ENCODE data around the gene INSL3. TPM values are rescaled to one million over a fixed set of nuclear protein-coding genes. Genes with fewer than 3 reads are reported as not detected.
"Not testable (repeated sequence)": the region's sequence is repeated elsewhere in the genome, so short reads cannot be mapped to it uniquely, and the experiment has no call there.

Gene INSL3
- total RNA-seq, 1 donor from 2014 or later, result not detected

GRCh38 chr19:17787274-17787913, 33.9 kb downstream of the INSL3 start:
- TF ChIP-seq POLR2AphosphoS5 (IDR thresholded peaks at IDR 0.05; ENCODE audit: insufficient read depth in 1 of 2, low read depth in 1 of 2) (no peak), CTCF (IDR thresholded peaks at IDR 0.05) (no peak), POLR2A (IDR thresholded peaks at IDR 0.05) (no peak)
- DNase-seq (ENCODE audit: extremely low spot score in 2 of 2), result no peak
- H3K9me3 ChIP-seq, result no peaks in the 10 kb centered on the region
- intact Hi-C loops (cut with DNase I), result no loop called here
- no peak overlapping the region for H3K27ac ChIP-seq
- no peaks in the 10 kb centered on the region for H3K36me3 ChIP-seq
- no peaks in the 10 kb centered on the region for H3K27me3 ChIP-seq
- H3K4me1 ChIP-seq, result no peaks in the 10 kb centered on the region
- H3K4me3 ChIP-seq, result no peak overlapping the region

- Histone ChIP-seq H3K4me3 (no peak overlapping the region), H3K9me3 (no peaks in the 10 kb centered on the region), H3K27me3 (no peaks in the 10 kb centered on the region), H3K36me3 (no peaks in the 10 kb centered on the region), H3K27ac (no peak overlapping the region), H3K4me1 (no peaks in the 10 kb centered on the region)
- intact Hi-C loops (cut with DNase I), result no loop called here
- DNase-seq (ENCODE audit: extremely low spot score in 2 of 2), result no peak
- TF ChIP-seq CTCF (IDR thresholded peaks at IDR 0.05), result peak; percentile 45 to 62 (median 54)
- TF ChIP-seq POLR2A (IDR thresholded peaks at IDR 0.05), result no peak
These were observed 36.9 kb downstream of the INSL3 start for GRCh38 chr19:17784201-17785008.

GRCh38 chr19:17783721-17784120, 37.6 kb downstream of the INSL3 start:
- H3K9me3 ChIP-seq; H3K36me3 ChIP-seq; DNase-seq (ENCODE audit: extremely low spot score in 2 of 2); H3K27ac ChIP-seq; H3K27me3 ChIP-seq; intact Hi-C loops (cut with DNase I); H3K4me3 ChIP-seq; H3K4me1 ChIP-seq: not testable (repeated sequence)

- no peak overlapping the region for H3K27ac ChIP-seq
- peaks cover 12% of the 10 kb centered on the region for H3K4me1 ChIP-seq
- H3K27me3 ChIP-seq, result no peaks in the 10 kb centered on the region
- H3K9me3 ChIP-seq, result no peaks in the 10 kb centered on the region
- TF ChIP-seq CTCF (IDR thresholded peaks at IDR 0.05), result no peak
- TF ChIP-seq POLR2A (IDR thresholded peaks at IDR 0.05), result no peak
- TF ChIP-seq POLR2AphosphoS5 (IDR thresholded peaks at IDR 0.05; ENCODE audit: insufficient read depth in 1 of 2, low read depth in 1 of 2), result no peak
- H3K36me3 ChIP-seq, result no peaks in the 10 kb centered on the region
- DNase-seq (ENCODE audit: extremely low spot score in 2 of 2), result no peak
- intact Hi-C loops (cut with DNase I), result no loop called here
- H3K4me3 ChIP-seq, result no peak overlapping the region
These were observed 40.5 kb downstream of the INSL3 start for GRCh38 chr19:17780781-17781180.

GRCh38 chr19:17778968-17779929, 42.1 kb downstream of the INSL3 start:
- no peak for DNase-seq (ENCODE audit: extremely low spot score in 2 of 2)
- intact Hi-C loops (cut with DNase I), result no loop called here
- Histone ChIP-seq H3K27ac (no peak overlapping the region), H3K4me3 (no peak overlapping the region), H3K36me3 (no peaks in the 10 kb centered on the region), H3K27me3 (no peaks in the 10 kb centered on the region), H3K4me1 (peaks cover 12% of the 10 kb centered on the region), H3K9me3 (no peaks in the 10 kb centered on the region)
- TF ChIP-seq POLR2A (IDR thresholded peaks at IDR 0.05) (no peak), POLR2AphosphoS5 (IDR thresholded peaks at IDR 0.05; ENCODE audit: insufficient read depth in 1 of 2, low read depth in 1 of 2) (no peak), CTCF (IDR thresholded peaks at IDR 0.05) (no peak)
